ENCODE measurements around the gene LMO2.

LMO2 gene

GRCh38 chr11:33892906-33893594, 1.2 kb upstream of the LMO2 start:
- no peak for DNase-seq (ENCODE audit: extremely low read depth in 1 of 2, low read depth in 1 of 2)

GRCh38 chr11:33889821-33890378, 2.0 kb downstream of the LMO2 start:
- DNase-seq (ENCODE audit: extremely low read depth in 1 of 2, low read depth in 1 of 2), result no peak

- no peak for DNase-seq (ENCODE audit: extremely low read depth in 1 of 2, low read depth in 1 of 2)
Observed at GRCh38 chr11:33889296-33889695, 2.6 kb downstream of the LMO2 start.

GRCh38 chr11:33887886-33888285, 4.0 kb downstream of the LMO2 start:
- no peak for DNase-seq (ENCODE audit: extremely low read depth in 1 of 2, low read depth in 1 of 2)

- DNase-seq (ENCODE audit: extremely low read depth in 1 of 2, low read depth in 1 of 2), result no peak
Observed at GRCh38 chr11:33885338-33886005, 6.4 kb downstream of the LMO2 start.

GRCh38 chr11:33884601-33885000, 7.3 kb downstream of the LMO2 start:
- DNase-seq (ENCODE audit: extremely low read depth in 1 of 2, low read depth in 1 of 2), result no peak

- no peak for DNase-seq (ENCODE audit: extremely low read depth in 1 of 2, low read depth in 1 of 2)
Observed at GRCh38 chr11:33884035-33884434, 7.8 kb downstream of the LMO2 start.

GRCh38 chr11:33881651-33882503, 10.0 kb downstream of the LMO2 start:
- no peak for DNase-seq (ENCODE audit: extremely low read depth in 1 of 2, low read depth in 1 of 2)

GRCh38 chr11:33880979-33881378, 10.9 kb downstream of the LMO2 start:
- DNase-seq (ENCODE audit: extremely low read depth in 1 of 2, low read depth in 1 of 2), result no peak

- no peak for DNase-seq (ENCODE audit: extremely low read depth in 1 of 2, low read depth in 1 of 2)
Observed at GRCh38 chr11:33879375-33879774, 12.5 kb downstream of the LMO2 start.

- DNase-seq (ENCODE audit: extremely low read depth in 1 of 2, low read depth in 1 of 2), result no peak
Observed at GRCh38 chr11:33877038-33877437, 14.8 kb downstream of the LMO2 start.

- DNase-seq (ENCODE audit: extremely low read depth in 1 of 2, low read depth in 1 of 2), result no peak
Observed at GRCh38 chr11:33875621-33876294, 16.1 kb downstream of the LMO2 start.

- no peak for DNase-seq (ENCODE audit: extremely low read depth in 1 of 2, low read depth in 1 of 2)
Observed at GRCh38 chr11:33874910-33875490, 16.9 kb downstream of the LMO2 start.

- DNase-seq (ENCODE audit: extremely low read depth in 1 of 2, low read depth in 1 of 2), result no peak
Observed at GRCh38 chr11:33874433-33874832, 17.4 kb downstream of the LMO2 start.

GRCh38 chr11:33869481-33870422, 22.1 kb downstream of the LMO2 start:
- DNase-seq (ENCODE audit: extremely low read depth in 1 of 2, low read depth in 1 of 2), result no peak

GRCh38 chr11:33868647-33869461, 23.0 kb downstream of the LMO2 start:
- no peak for DNase-seq (ENCODE audit: extremely low read depth in 1 of 2, low read depth in 1 of 2)

GRCh38 chr11:33867996-33868646, 23.8 kb downstream of the LMO2 start:
- no peak for DNase-seq (ENCODE audit: extremely low read depth in 1 of 2, low read depth in 1 of 2)

GRCh38 chr11:33867561-33867960, 24.3 kb downstream of the LMO2 start:
- DNase-seq (ENCODE audit: extremely low read depth in 1 of 2, low read depth in 1 of 2), result no peak

All from stimulated activated CD8-positive, alpha-beta memory T cell treated with anti-CD3 and anti-CD28 coated beads, Interleukin-7, amount 100 ng/mL, for 48 hours (primary cell).